GM19397 (cell line): Measurements from ENCODE around the gene TBC1D14.

Experiments used
- ATAC-seq: cut with Tn5 transposase; IDR thresholded peaks from one replicate; pipeline ENCODE4 v1.9.1; 2021; ENCODE audit warnings: mild to moderate bottlenecking, moderate library complexity; ENCODE audit not compliant: unreplicated experiment

The TBC1D14 gene, protein sequence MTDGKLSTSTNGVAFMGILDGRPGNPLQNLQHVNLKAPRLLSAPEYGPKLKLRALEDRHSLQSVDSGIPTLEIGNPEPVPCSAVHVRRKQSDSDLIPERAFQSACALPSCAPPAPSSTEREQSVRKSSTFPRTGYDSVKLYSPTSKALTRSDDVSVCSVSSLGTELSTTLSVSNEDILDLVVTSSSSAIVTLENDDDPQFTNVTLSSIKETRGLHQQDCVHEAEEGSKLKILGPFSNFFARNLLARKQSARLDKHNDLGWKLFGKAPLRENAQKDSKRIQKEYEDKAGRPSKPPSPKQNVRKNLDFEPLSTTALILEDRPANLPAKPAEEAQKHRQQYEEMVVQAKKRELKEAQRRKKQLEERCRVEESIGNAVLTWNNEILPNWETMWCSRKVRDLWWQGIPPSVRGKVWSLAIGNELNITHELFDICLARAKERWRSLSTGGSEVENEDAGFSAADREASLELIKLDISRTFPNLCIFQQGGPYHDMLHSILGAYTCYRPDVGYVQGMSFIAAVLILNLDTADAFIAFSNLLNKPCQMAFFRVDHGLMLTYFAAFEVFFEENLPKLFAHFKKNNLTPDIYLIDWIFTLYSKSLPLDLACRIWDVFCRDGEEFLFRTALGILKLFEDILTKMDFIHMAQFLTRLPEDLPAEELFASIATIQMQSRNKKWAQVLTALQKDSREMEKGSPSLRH

DNA sequence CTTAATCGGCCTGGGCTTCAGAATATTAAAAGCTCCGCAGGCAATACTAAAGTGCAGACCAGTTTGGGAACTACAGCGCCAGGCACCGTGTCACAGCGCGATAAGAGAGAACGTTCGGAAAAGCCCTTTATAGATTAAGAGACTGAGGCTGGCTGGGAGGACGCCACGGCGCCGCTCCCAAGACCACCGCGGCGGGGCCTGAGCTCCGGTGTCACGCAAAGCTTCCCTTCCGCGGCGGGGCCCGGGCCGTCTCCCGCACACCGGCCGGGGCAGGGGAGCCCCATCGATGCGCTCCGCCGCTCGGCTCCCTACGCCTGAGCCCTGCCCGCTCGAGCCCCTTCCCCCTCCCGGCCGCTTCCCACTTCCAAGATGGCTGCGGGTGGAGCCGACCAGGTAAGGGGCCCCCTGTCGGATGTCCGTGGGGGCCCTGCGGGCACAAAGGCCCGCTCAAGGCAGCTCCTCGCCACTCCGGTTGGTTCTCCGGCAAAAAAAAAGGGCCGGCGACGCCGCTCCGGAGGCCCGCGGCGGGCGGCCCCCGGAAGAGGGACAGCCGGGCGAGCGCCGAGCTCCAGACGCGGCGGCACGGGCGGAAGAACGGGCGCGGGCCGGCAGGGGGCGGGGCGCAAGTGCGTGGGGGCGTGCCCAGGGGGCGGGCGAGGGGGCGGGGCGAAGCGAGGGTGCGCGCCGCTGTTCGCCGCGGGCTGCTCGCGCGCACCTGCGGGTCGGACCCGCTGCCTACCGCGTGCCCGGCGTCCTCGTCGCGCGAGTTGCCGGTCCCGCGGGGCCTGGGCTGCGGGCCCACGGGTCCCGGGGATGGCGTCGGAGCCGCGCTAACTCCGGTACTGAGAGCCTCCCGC is at the start of gene TBC1D14:
Gene TBC1D14, plus strand, starts transcription at position 714 of the 857 bp plus-strand sequence. CDS start 13,564 bp downstream, outside the sequence.
- ATAC-seq: peak; percentile 83

GRCh38 chr4:6868386-6868785 is 41.2 kb upstream of the TBC1D14 start:
- ATAC-seq: no peak

DNA sequence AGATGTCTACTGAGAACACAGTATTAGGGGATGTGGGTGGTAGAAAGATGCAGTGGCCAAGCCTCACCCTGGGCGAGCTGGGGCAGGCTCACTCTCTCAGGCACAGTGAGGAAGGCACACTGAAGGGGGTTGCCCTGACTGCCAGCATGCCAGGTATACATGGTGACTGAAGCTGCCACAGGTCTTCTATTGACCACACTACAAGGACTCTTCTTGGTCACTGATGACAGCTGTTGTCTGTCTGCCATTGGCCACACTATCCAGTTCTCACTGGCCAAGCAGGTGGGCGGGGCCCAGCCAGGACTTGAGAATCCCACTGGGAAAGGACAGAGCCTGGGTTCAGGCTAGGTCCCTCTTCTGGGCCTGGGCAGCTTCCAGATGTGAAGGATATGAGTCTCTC is 39.7 kb upstream of the TBC1D14 start:
- no peak for ATAC-seq

GRCh38 chr4:6873291-6873690 is 36.3 kb upstream of the TBC1D14 start:
- ATAC-seq: no peak

- ATAC-seq: no peak
Measured at GRCh38 chr4:6873792-6874461, 35.7 kb upstream of the TBC1D14 start.

- ATAC-seq: no peak
Measured at GRCh38 chr4:6874981-6875380, 34.6 kb upstream of the TBC1D14 start.

DNA sequence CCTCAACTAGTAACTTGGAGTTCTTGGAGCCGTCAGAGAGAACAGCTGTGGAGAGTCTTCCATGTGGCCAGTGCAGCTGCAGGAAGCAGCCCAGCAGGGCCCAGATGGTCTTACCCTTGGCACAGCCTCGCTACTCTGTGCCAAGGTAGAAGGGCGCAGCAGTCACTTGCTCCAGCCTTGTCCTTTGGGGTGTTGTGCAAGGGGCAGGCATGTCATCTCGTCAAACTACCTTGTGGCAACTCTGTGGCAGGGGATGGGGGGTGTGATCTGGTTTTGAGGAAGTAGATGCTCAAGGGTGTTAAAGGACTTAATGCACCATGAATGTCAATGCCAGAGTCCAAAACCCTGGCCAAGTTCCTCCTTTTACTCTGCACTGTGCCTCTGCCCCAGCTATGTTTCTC is 34.2 kb upstream of the TBC1D14 start:
- ATAC-seq: no peak

GRCh38 chr4:6876440-6876839 is 33.2 kb upstream of the TBC1D14 start:
- ATAC-seq: no peak

DNA sequence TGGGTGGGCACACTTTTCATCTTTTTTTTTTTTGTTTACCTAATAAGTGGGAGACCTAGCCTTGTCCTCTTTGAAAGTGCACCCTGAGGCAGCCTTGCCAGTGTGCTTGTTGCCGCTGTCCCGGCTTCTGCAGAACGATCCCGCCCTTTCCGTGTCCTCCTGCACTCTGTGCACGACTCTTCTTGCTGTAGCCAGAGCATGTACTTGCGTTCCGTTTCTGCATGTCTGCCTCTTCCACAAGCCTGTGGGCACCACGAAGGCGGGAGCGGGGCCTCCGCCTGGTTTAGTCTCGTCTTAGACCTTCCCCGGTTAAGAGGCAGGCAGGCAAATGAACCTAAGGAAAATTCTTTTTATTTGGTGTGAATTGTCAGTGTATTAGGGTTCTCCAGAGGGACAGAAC is 32.6 kb upstream of the TBC1D14 start:
- ATAC-seq: no peak

- ATAC-seq: no peak
Measured at GRCh38 chr4:6878451-6879059, 31.1 kb upstream of the TBC1D14 start.

GRCh38 chr4:6880691-6881090 is 28.9 kb upstream of the TBC1D14 start:
- no peak for ATAC-seq

- no peak for ATAC-seq
Measured at GRCh38 chr4:6881908-6882307, 27.7 kb upstream of the TBC1D14 start.

- no peak for ATAC-seq
Measured at GRCh38 chr4:6884341-6884870, 25.2 kb upstream of the TBC1D14 start.

DNA sequence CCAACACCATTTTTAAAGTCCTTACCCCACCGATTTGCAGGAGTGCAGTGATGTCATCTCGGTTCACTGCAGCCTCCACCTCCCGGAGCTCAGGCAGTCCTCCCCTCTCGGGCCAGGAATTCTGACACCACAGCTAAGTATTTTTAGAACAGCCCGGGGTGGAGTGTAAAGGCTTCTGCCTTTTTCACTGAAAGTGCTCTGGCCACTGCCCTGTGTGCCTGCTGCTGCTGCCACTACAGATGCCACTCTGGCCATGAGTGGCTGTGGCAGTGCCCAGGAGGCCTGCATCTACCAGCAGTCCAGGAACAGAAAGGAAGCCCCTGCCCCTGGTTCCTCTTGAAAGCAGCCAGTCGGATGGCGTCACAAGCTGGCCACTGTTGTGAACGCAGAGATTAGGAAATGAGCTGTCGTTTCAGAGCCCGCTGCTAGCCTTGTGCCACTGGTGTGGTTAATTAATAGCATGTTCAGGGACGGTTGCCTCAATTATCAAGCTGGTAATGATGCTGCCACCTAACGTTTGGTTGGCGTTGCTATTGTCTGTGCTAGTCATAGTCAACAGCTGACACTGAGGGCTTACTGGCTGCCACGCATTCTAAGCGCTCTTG is 23.6 kb upstream of the TBC1D14 start:
- no peak for ATAC-seq

GRCh38 chr4:6886886-6887285 is 22.7 kb upstream of the TBC1D14 start:
- no peak for ATAC-seq

DNA sequence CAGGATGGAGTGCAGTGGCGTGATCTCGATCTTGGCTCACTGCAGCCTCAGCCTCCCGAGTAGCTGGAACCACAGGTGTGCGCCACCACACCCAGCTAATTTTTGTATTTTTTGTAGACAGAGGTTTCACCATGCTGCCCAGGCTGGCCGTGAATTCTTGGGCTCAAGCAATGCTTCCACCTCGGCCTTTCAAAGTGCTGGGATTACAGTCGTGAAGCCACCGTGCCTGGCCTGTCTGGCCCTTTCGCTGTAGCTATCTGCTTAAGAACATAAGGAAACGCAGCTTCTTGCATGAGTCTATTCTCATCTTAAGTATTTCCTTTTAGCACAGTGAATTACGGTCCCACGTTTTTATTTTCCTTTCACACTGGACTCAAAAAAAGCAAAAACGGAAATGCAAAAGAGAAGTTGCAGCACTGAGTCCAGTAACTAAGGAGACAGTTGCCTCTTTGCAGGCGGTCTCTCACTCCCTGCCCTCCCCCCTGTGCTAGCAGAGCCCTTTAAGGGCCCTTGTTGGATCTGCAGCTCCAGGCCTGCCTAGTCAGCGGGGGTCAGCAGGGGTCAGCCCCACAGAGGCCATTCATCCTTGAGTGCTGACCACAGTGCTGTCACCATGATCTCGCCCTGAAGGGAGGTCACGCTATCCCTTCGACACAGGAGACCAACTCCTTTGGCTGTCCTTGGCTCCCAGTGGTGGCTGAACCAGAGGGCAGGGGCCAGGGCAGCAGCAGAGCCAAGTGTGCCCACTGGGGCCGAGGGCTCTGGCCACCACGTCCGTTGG is 21.8 kb upstream of the TBC1D14 start:
- ATAC-seq: no peak

DNA sequence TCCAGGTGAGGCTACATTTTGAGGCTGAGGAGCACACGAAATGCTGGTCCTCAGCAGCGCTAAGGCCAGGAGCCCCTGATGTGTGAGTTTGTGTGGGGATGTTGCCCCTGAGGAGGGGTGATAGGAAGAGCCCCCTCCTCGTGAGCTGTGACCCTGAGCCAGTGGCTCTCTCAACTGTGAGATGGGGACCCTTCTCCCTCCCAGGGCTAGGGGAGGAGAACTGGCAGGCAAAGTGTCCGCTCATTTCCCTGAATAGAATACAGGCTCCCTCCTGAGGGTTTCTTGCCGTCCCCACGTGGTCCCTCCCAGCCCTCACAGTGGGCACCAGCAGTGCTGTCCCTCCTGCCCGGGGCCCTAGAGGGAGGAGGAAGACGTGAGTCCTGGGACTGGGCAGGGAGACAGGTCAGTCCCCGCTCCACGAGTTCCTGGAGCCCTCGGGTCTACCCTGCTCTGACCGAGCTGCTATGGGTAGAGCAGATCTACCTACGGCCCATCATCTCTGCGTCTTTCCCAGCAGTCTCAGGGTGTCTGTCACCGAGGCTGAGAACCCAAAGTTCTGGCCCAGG is 21.0 kb upstream of the TBC1D14 start:
- ATAC-seq: no peak

GRCh38 chr4:6889101-6889735 is 20.4 kb upstream of the TBC1D14 start:
- no peak for ATAC-seq
